Natural killer cell (primary cell): ENCODE results near the gene NFIA. TPM values are rescaled to one million over a fixed set of nuclear protein-coding genes. Genes with fewer than 3 reads are reported as not detected.
A peak's percentile ranks its signal among the peaks of the same experiment; 100 is the strongest.

Source experiments
- ATAC-seq, 3 donors: fragments of 150-1000 bp in 2 of 3; fragments of 200-7000 bp in 1 of 3; cut with Tn5 transposase; 1 replicate in 1 of 3; 2 replicates in 2 of 3; pipeline ENCODE4 v1.10.0; 2021; ENCODE audit warnings: mild to moderate bottlenecking in 2 of 3, moderate library complexity in 2 of 3
- DNase-seq, 2 donors: peaks; one replicate each; pipeline versions ENCODE4 v3.0.0 to v3.0.0-alpha.2; 2013 to 2021; ENCODE audit warnings: mixed read lengths in 1 of 2
- H3K27ac ChIP-seq: one replicate; pipeline ENCODE4 v1.5.1; 2013; ENCODE audit warnings: mild to moderate bottlenecking, low read length
- H3K27me3 ChIP-seq: one replicate; pipeline ENCODE4 v1.6.1; 2013; ENCODE audit warnings: low read length; ENCODE audit not compliant: control insufficient read depth, insufficient read depth
- H3K36me3 ChIP-seq: one replicate; pipeline ENCODE4 v1.6.1; 2013; ENCODE audit warnings: low read length; ENCODE audit not compliant: control insufficient read depth, insufficient read depth
- H3K4me1 ChIP-seq: one replicate; pipeline ENCODE4 v1.6.1; 2013; ENCODE audit warnings: low read length; ENCODE audit not compliant: control insufficient read depth, insufficient read depth
- H3K4me3 ChIP-seq: one replicate; pipeline ENCODE4 v1.5.1; 2013; ENCODE audit warnings: low read length
- H3K9me3 ChIP-seq: one replicate; pipeline ENCODE4 v1.6.1; 2013; ENCODE audit warnings: low read length; ENCODE audit not compliant: control insufficient read depth, insufficient read depth
- H3K27ac Mint-ChIP-seq, 2 donors: one replicate each; pipeline ENCODE4 v1.8.0; 2022; ENCODE audit warnings: mild to moderate bottlenecking in 2 of 2, mixed read lengths in 2 of 2, moderate library complexity in 1 of 2
- H3K27me3 Mint-ChIP-seq, 2 donors: one replicate each; pipeline ENCODE4 v1.8.0; 2022; ENCODE audit warnings: low read depth in 2 of 2, mixed read lengths in 2 of 2
- H3K36me3 Mint-ChIP-seq: one replicate; pipeline ENCODE4 v1.8.0; 2022; ENCODE audit warnings: mixed read lengths
- H3K4me1 Mint-ChIP-seq, 2 donors: one replicate each; pipeline ENCODE4 v1.8.0; 2022; ENCODE audit warnings: mixed read lengths in 2 of 2
- H3K4me3 Mint-ChIP-seq: one replicate; pipeline ENCODE4 v1.8.0; 2022; ENCODE audit warnings: mild to moderate bottlenecking, moderate library complexity, mixed read lengths
- H3K9me3 Mint-ChIP-seq, 2 donors: one replicate each; pipeline ENCODE4 v1.8.0; 2022; ENCODE audit warnings: mixed read lengths in 2 of 2
- CTCF ChIP-seq: fragments of 200-600 bp; IDR thresholded peaks from one replicate; pipeline ENCODE4 v1.8.0; 2022; ENCODE audit warnings: antibody characterized with exemption
- WGBS: methylation state at CpG from one replicate; pipeline ENCODE4 v1.1.7; 2013; ENCODE audit warnings: missing lambda C conversion rate; ENCODE audit not compliant: insufficient coverage; 5-methylcytosine and 5-hydroxymethylcytosine counted together
- intact Hi-C: fragments of 100-400 bp; cut with micrococcal nuclease; formaldehyde crosslinking; loops from one replicate; pipeline ENCODE4 v1.14.2; 2022
- total RNA-seq, 4 donors: library from RNA; stranded (reverse); fragments of 120-200 nt in 1 of 4; gene quantifications; one replicate each; pipeline versions ENCODE4 v1.2.3 to v1.2.4, GENCODE V29; 2013 to 2022

NFIA gene
- total RNA-seq, 3 donors from 2014 or later (not counting 1 experiment from before 2014, with no cell fraction given): 3.5 to 6.5 (median 3.6) TPM

- 93% methylated on average over 9 of the region's 9 CpGs for WGBS
- Histone ChIP-seq H3K4me1 (no peaks in the 10 kb centered on the region), H3K27ac (no peak overlapping the region), H3K9me3 (no peaks in the 10 kb centered on the region), H3K27me3 (no peaks in the 10 kb centered on the region), H3K36me3 (no peaks in the 10 kb centered on the region), H3K4me3 (no peak overlapping the region)
- no peak for TF ChIP-seq CTCF
- Mint-ChIP-seq H3K4me3 (no peak overlapping the region), H3K27ac (no peak overlapping the region), H3K27me3 (peaks cover 15 to 48% of the 10 kb centered on the region in 2 donors), H3K36me3 (no peaks in the 10 kb centered on the region), H3K4me1 (peaks cover 0 to 5% of the 10 kb centered on the region in 2 donors), H3K9me3 (no peaks in the 10 kb centered on the region)
- DNase-seq (no peak), ATAC-seq (no peak)
- intact Hi-C loops: no loop called here
Measured at GRCh38 chr1:61183471-61184039, 101.2 kb downstream of the NFIA start.

- H3K27me3 ChIP-seq: no peaks in the 10 kb centered on the region
- no peaks in the 10 kb centered on the region for H3K9me3 Mint-ChIP-seq
- no peaks in the 10 kb centered on the region for H3K9me3 ChIP-seq
- no peaks in the 10 kb centered on the region for H3K36me3 Mint-ChIP-seq
- 75% methylated on average over 14 of the region's 17 CpGs for WGBS
- no peak overlapping the region for H3K27ac ChIP-seq
- ATAC-seq: no peak
- no peaks in the 10 kb centered on the region for H3K36me3 ChIP-seq
- TF ChIP-seq CTCF: no peak
- peak in 1 of 2 donors; percentile 6 for DNase-seq
- peaks cover 0 to 5% of the 10 kb centered on the region in 2 donors for H3K4me1 Mint-ChIP-seq
- intact Hi-C loops: no loop called here
- H3K4me3 ChIP-seq: no peak overlapping the region
- no peaks in the 10 kb centered on the region for H3K4me1 ChIP-seq
- H3K27me3 Mint-ChIP-seq: peaks cover 19 to 54% of the 10 kb centered on the region in 2 donors
- H3K27ac Mint-ChIP-seq: no peak overlapping the region
- no peak overlapping the region for H3K4me3 Mint-ChIP-seq
Measured at GRCh38 chr1:61184040-61184713, 101.8 kb downstream of the NFIA start.

- no peaks in the 10 kb centered on the region for H3K4me1 ChIP-seq
- Mint-ChIP-seq H3K36me3 (no peaks in the 10 kb centered on the region), H3K4me1 (peaks cover 0 to 5% of the 10 kb centered on the region in 2 donors), H3K27ac (no peak overlapping the region), H3K9me3 (no peaks in the 10 kb centered on the region), H3K4me3 (no peak overlapping the region), H3K27me3 (peaks cover 19 to 54% of the 10 kb centered on the region in 2 donors)
- no peaks in the 10 kb centered on the region for H3K36me3 ChIP-seq
- H3K27ac ChIP-seq: no peak overlapping the region
- 30% methylated on average over 2 of the region's 3 CpGs for WGBS
- no peaks in the 10 kb centered on the region for H3K9me3 ChIP-seq
- no peak overlapping the region for H3K4me3 ChIP-seq
- ATAC-seq: no peak
- no peak for TF ChIP-seq CTCF
- DNase-seq: no peak
- intact Hi-C loops: no loop called here
- H3K27me3 ChIP-seq: no peaks in the 10 kb centered on the region
Measured at GRCh38 chr1:61184714-61185106, 102.3 kb downstream of the NFIA start.
